G401.6 (cell line): ENCODE data around the gene FBXL19.

Experiments
- FAIRE-seq: peaks from 2 replicates; lab custom pipeline; 2012; peaks lifted over from hg19 to GRCh38; lab: Jason Lieb, UNC

The FBXL19 gene

GRCh38 chr16:30895627-30896260 lies 27.6 kb upstream of the FBXL19 start:
- FAIRE-seq, result no peak

GRCh38 chr16:30896261-30896888 lies 27.0 kb upstream of the FBXL19 start, which contains the start of gene CTF1:
TSS of gene CTF1 (plus strand) at chr16:30896614. CDS start at chr16:30896644, 30 bp downstream.
- FAIRE-seq, result peak; percentile 90

GRCh38 chr16:30896889-30897733 lies 26.3 kb upstream of the FBXL19 start:
- peak; percentile 76 for FAIRE-seq

GRCh38 chr16:30899794-30900193 lies 23.6 kb upstream of the FBXL19 start:
- FAIRE-seq, result no peak

GRCh38 chr16:30900588-30900987 lies 22.8 kb upstream of the FBXL19 start:
- no peak for FAIRE-seq

GRCh38 chr16:30901201-30902028 lies 22.0 kb upstream of the FBXL19 start:
- no peak for FAIRE-seq

- no peak for FAIRE-seq
Measured at GRCh38 chr16:30902029-30902972, 21.1 kb upstream of the FBXL19 start.

- FAIRE-seq, result no peak
Measured at GRCh38 chr16:30903002-30903401, 20.4 kb upstream of the FBXL19 start.

GRCh38 chr16:30903596-30903995 lies 19.8 kb upstream of the FBXL19 start:
- FAIRE-seq, result no peak

- no peak for FAIRE-seq
Measured at GRCh38 chr16:30904114-30904780, 19.1 kb upstream of the FBXL19 start.

GRCh38 chr16:30907064-30907463 lies 16.3 kb upstream of the FBXL19 start:
- no peak for FAIRE-seq

GRCh38 chr16:30910427-30911029 lies 12.8 kb upstream of the FBXL19 start:
- FAIRE-seq, result no peak

GRCh38 chr16:30912794-30913412 lies 10.5 kb upstream of the FBXL19 start:
- FAIRE-seq, result no peak

GRCh38 chr16:30914830-30915229 lies 8.5 kb upstream of the FBXL19 start:
- no peak for FAIRE-seq

- no peak for FAIRE-seq
Measured at GRCh38 chr16:30918614-30919013, 4.8 kb upstream of the FBXL19 start.

- FAIRE-seq, result no peak
Measured at GRCh38 chr16:30920891-30921290, 2.5 kb upstream of the FBXL19 start.

- peak; percentile 83 for FAIRE-seq
Measured at GRCh38 chr16:30921459-30921747, 2.0 kb upstream of the FBXL19 start.

GRCh38 chr16:30921748-30922419 lies 1.5 kb upstream of the FBXL19 start:
- no peak for FAIRE-seq

GRCh38 chr16:30922420-30922959 lies 882 bp upstream of the FBXL19 start:
- peak; percentile 99 for FAIRE-seq
